A549 (cell line): ENCODE results near the gene MINDY3.

Experiments
- BHLHE40 ChIP-seq: IDR thresholded peaks from 2 replicates; pipeline ENCODE4 v1.6.1; 2012; ENCODE audit warnings: low read depth, low read length, inconsistent platforms
- CBX2 ChIP-seq: fragments of 200-600 bp; sonication (generic); IDR thresholded peaks from 2 replicates; pipeline ENCODE4 v1.6.1; 2016; ENCODE audit warnings: low read depth, mild to moderate bottlenecking, borderline replicate concordance
- EP300 ChIP-seq, 2 experiments: fragments of >200 bp; sonication (Bioruptor Twin); formaldehyde crosslinking; IDR thresholded peaks; 2 replicates in 1 of 2; 3 replicates in 1 of 2; pipeline ENCODE4 v1.6.1; 2016 to 2017
- JUNB ChIP-seq: fragments of >200 bp; sonication (Bioruptor Twin); formaldehyde crosslinking; IDR thresholded peaks from 2 replicates; pipeline ENCODE4 v1.6.1; 2016
- POLR2A ChIP-seq: IDR thresholded peaks from 2 replicates; pipeline ENCODE4 v1.6.1; 2012; ENCODE audit warnings: mild to moderate bottlenecking, low read length
- RAD21 ChIP-seq, 2 experiments: fragments of >200 bp in 1 of 2; sonication (Bioruptor Twin) in 1 of 2; formaldehyde crosslinking in 1 of 2; IDR thresholded peaks in 1 of 2; conservative IDR thresholded peaks in 1 of 2; 2 replicates in 1 of 2; 3 replicates in 1 of 2; pipeline ENCODE4 v1.6.1; 2012 to 2018; ENCODE audit warnings: inconsistent platforms in 1 of 2
- RFX5 ChIP-seq: fragments of 450-650 bp; IDR thresholded peaks from 2 replicates; pipeline ENCODE4 v1.7.1; 2014; ENCODE audit warnings: antibody characterized with exemption, mild to moderate bottlenecking, moderate library complexity
- TF ChIP-seq, protein P1 (sequence below): fragments of >200 bp; sonication (Bioruptor Twin); formaldehyde crosslinking; IDR thresholded peaks from 3 replicates; pipeline ENCODE4 v1.5.1; 2016
- TF ChIP-seq, protein P2 (sequence below): fragments of 250-450 bp; sonication (Bioruptor Pico); IDR thresholded peaks from 2 replicates; pipeline ENCODE4 v1.5.0; 2021; ENCODE audit warnings: mild to moderate bottlenecking, moderate library complexity, borderline replicate concordance

DNA sequence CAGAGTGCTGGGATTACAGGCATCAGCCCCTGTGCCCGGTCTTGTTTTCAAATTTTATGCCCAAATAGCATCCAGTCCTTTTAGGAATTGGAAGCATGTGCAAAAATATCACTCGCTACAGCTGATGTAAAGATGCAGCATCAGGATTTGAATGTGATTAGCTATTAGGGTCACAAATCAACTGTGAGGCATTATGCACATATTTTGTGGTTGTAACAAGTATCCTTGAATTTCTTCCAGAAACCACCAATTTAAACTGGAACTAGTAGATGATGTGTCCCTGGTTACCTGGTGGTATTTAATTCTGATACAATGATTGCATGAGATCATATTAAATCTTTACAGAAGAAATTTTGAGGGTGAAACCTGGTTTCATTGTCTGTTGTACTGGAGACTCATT is 99.6 kb downstream of the MINDY3 start:
- TF ChIP-seq BHLHE40, result no peak
- no peak for TF ChIP-seq RAD21 (conservative IDR thresholded peaks at IDR 0.05 in 1 of 2, IDR thresholded peaks at IDR 0.05 in 1 of 2)
- TF ChIP-seq, protein P1, sequence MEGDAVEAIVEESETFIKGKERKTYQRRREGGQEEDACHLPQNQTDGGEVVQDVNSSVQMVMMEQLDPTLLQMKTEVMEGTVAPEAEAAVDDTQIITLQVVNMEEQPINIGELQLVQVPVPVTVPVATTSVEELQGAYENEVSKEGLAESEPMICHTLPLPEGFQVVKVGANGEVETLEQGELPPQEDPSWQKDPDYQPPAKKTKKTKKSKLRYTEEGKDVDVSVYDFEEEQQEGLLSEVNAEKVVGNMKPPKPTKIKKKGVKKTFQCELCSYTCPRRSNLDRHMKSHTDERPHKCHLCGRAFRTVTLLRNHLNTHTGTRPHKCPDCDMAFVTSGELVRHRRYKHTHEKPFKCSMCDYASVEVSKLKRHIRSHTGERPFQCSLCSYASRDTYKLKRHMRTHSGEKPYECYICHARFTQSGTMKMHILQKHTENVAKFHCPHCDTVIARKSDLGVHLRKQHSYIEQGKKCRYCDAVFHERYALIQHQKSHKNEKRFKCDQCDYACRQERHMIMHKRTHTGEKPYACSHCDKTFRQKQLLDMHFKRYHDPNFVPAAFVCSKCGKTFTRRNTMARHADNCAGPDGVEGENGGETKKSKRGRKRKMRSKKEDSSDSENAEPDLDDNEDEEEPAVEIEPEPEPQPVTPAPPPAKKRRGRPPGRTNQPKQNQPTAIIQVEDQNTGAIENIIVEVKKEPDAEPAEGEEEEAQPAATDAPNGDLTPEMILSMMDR, result no peak
- TF ChIP-seq, protein P2, sequence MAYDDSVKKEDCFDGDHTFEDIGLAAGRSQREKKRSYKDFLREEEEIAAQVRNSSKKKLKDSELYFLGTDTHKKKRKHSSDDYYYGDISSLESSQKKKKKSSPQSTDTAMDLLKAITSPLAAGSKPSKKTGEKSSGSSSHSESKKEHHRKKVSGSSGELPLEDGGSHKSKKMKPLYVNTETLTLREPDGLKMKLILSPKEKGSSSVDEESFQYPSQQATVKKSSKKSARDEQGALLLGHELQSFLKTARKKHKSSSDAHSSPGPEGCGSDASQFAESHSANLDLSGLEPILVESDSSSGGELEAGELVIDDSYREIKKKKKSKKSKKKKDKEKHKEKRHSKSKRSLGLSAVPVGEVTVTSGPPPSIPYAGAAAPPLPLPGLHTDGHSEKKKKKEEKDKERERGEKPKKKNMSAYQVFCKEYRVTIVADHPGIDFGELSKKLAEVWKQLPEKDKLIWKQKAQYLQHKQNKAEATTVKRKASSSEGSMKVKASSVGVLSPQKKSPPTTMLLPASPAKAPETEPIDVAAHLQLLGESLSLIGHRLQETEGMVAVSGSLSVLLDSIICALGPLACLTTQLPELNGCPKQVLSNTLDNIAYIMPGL, result no peak
- TF ChIP-seq EP300 (IDR thresholded peaks at IDR 0.05), result no peak
- no peak for TF ChIP-seq CBX2
- no peak for TF ChIP-seq POLR2A
- TF ChIP-seq JUNB, result no peak
- TF ChIP-seq RFX5, result no peak
